Occipital lobe (tissue), 2 donors: ENCODE data around the gene GRID2. TPM values are rescaled to one million over a fixed set of nuclear protein-coding genes. Genes with fewer than 3 reads are reported as not detected.
"Not testable (repeated sequence)": the region's sequence is repeated elsewhere in the genome, so short reads cannot be mapped to it uniquely, and the experiment has no call there.

ENCODE experiments used
- DNase-seq: peaks from one replicate; lab custom pipeline; 2025; lab: John Stamatoyannopoulos, UW
- total RNA-seq: library from RNA; depleted of rRNA; stranded (reverse); fragments of >200 nt; gene quantifications from one replicate; pipeline ENCODE4 v1.2.3, GENCODE V29; 2014

The GRID2 gene
- total RNA-seq, 1 donor from 2014 or later: 21.8 TPM

DNA sequence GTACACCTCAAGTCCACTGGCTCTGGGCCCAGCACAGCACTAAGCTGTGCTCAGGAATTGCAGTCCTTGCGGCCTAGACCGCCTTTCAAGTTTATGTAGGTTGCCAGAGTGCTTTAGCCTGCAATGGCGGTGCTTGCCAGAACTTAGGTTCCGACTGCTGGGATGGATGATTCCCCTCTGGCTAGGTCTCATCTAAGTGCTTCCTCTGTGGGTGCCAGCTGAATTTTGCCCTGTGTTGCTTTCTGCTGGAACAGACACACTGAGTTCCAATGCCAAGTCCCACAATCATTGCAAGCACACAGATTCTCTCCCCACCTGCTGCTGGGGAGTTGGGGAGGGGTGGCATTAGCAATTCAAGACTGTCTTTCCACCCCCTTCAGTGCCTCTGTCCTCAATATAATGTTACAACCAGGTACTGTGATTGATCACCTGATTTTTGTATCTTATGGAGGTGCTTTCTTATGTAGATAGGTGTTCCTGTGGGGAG is 129.5 kb downstream of the GRID2 start:
- DNase-seq: no peak

GRCh38 chr4:92438722-92439121 is 135.0 kb downstream of the GRID2 start:
- not testable (repeated sequence) for DNase-seq

GRCh38 chr4:92442131-92442530 is 138.4 kb downstream of the GRID2 start:
- not testable (repeated sequence) for DNase-seq

DNA sequence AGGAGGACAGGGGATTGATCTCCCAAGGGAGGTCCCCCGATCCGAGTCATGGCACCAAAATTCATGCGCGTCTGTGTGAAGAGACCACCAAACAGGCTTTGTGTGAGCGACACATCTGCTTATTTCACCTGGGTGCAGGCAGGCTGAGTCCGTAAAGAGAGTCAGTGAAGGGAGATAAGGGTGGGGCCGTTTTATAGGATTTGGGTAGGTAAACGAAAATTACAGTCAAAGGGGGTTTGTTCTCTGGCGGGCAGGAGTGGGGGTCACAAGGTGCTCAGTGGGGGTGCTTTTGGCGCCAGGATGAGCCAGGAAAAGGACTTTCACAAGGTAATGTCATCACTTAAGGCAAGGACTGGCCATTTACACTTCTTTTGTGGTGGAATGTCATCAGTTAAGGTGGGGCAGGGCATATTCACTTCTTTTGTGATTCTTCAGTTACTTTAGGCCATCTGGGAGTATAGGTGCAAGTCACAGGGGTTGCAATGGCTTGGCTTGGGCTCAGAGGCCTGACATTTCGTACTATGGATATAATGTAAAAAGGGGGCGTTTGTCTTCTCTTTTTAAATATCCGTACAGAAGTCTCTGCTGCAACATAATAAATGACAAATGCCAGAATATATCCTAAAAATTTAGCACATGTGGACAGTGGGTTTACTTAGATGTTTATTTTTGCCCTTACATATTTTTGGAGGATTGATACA is 140.5 kb downstream of the GRID2 start:
- not testable (repeated sequence) for DNase-seq

DNA sequence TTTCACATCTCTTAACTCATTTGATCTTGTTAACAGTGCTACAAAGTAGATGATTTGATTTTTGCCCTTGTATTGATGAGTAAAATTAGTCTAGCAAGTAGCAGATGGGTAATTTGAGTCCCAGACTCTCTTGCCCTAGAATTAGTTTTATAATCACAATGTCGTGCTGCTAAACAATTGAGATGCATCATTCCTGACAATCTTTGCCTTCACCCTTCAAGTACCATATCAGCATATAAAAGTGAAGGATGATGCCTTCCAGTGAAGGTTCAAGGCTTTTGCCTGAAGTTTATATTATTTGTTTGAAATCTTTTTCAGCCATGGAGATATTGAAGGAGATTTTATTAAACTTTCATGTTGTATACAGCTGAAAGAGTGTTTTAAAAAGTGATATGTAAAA is 141.4 kb downstream of the GRID2 start:
- DNase-seq: no peak

- DNase-seq: no peak
Measured at GRCh38 chr4:92447255-92447905, 143.6 kb downstream of the GRID2 start.

DNA sequence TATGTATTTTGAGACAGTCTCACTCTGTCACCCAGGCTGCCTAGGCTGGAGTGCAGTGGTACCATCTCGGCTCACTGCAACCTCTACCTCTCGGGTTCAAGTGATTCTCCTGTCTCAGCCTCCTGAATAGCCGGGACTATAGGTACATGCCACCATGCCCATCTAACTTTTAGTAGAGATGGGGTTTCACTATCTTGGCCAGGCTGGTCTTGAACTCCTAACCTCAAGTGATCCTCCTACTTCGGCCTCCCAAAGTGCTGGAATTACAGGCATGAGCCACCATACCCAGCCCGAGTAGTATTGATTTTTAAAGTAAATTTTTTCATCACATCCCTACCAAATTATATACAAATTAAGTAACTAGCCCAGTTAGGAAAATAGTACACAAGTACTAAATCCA is 144.4 kb downstream of the GRID2 start:
- not testable (repeated sequence) for DNase-seq

- no peak for DNase-seq
Measured at GRCh38 chr4:92450694-92451093, 146.9 kb downstream of the GRID2 start.

- DNase-seq: no peak
Measured at GRCh38 chr4:92451782-92452181, 148.0 kb downstream of the GRID2 start.

GRCh38 chr4:92452383-92452782 is 148.6 kb downstream of the GRID2 start:
- DNase-seq: not testable (repeated sequence)

- no peak for DNase-seq
Measured at GRCh38 chr4:92455329-92455839, 151.6 kb downstream of the GRID2 start.

- DNase-seq: no peak
Measured at GRCh38 chr4:92455951-92456350, 152.2 kb downstream of the GRID2 start.

DNA sequence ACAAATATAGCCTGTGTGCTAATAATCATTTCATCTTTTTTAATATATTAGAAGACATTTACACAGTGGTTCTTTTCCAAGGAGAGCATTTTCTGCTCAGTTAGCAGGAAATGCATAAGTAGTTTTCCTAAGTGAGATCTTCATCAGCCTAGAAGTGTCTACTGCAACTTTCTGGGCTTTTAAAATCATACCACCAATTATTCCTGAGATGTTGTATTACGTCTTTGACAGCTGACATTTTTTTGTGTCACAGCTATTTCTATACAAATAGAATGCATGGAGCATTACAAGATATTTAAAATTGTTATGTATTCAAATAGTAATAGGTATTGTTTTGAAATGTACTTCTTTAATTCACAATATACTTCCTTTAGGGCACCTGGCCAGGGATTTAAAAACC is 158.0 kb downstream of the GRID2 start:
- no peak for DNase-seq

DNA sequence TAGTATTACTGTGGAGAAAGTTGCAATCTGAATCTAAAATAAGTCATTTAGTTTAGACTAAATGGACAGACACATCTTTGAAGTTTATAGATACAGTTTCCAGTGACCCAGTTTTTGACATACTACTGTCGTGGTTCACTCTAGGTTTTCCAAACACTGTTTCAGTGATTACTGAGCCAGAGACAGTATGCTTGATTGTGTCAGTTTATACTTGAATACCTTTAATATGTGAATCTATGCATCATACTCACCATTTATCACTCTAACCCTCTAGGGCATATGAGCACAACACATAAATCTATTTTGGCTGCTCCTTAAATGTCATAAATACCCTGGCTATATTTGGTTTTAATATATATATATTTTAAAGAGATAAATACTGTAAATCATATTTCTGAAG is 173.5 kb downstream of the GRID2 start:
- no peak for DNase-seq

DNA sequence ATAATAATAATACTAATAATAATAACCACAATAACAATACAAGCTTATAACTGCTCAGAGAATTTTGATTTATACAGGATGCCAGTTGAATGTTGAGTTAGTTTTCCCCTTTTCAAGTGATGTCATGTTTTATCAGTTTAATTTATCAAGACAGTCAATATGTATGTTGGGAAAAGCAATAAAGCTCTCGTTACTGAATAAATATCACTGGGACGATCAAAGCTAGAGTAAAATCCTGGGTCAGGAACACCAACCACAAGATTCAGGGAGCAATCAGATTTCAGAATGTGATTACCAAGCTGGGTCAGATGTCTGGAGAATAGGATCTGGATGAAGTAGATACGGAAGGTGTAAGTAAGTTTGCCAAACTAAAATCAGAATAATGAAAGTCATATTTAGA is 179.6 kb downstream of the GRID2 start:
- no peak for DNase-seq

DNA sequence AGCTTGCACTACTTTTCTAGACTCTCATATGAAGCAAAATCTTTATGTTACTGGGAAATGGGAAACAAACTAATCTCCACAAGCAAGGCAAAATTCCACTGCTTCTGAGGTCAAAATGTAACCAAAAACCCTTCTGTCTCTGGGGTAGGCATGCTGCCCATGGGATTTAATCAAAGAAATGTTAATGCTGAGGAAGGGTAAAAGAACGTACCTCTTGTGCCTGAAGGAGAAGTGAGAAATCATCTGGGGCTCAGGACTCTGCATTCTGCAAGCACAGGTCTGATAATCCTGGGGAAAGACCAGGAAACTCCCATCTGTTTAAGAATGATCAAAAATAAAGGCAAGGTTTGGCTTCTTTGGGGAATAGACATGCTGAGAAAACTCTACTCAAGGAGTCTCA is 184.7 kb downstream of the GRID2 start:
- DNase-seq: no peak

- no peak for DNase-seq
Measured at GRCh38 chr4:92497141-92497540, 193.4 kb downstream of the GRID2 start.

DNA sequence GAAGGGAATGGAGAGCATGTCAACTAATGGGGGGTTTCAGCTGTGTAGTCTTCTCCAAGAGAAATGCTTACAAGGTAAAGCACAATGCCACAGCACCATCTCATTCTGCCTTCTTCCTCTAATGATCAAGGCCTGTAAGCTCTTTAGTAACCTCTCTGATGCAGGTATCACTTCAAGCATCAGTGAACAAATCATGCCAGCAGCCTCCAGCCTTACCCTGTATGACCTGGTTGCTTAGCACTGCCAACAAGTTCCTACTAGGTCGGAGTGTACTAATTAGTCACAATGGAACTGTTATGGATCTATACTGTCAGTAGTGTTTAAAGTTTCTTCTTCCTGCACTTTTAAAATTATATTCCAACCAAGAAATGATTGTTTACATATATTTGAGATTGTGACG is 197.7 kb downstream of the GRID2 start:
- DNase-seq: no peak

DNA sequence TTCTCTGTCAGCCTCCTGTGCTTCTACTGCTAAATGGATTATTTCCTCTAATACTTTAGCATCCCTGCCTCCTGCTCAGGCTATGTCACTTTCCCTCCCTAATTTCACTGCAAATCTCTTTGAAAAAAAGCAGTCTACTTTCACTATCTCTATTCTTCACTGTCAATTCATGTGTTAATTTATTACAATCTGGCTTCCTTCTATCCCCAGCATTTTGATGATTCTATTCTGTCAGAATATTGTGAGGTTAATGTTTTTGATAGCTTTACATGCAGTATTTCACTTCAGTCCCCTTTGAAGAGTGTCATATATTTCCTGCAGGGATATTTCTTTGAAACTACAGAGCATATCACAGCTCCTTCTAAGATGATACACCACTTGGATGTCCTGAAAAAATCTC is 203.2 kb downstream of the GRID2 start:
- DNase-seq: no peak

DNA sequence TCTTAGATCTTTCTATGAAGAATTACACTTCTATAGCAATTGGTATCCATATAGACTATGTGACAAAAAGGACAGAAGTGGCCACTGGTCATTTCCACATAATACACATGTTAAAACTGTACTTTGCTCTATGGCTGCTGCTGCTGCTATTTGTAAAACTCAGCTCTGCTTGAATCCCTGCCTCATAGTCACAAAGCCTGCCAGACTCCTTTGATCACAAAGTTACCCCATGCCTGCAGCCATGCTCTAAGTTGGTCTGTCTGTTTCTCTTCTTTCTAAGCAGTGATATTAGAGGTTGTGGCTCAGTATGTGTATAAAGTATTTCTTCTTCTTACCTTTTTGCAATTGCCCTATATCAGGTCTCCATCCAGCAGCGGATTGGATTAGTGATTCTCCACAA is 210.9 kb downstream of the GRID2 start:
- DNase-seq: no peak

GRCh38 chr4:92516450-92516849 is 212.7 kb downstream of the GRID2 start:
- DNase-seq: no peak

GRCh38 chr4:92519727-92520126 is 216.0 kb downstream of the GRID2 start:
- DNase-seq: no peak

- DNase-seq: no peak
Measured at GRCh38 chr4:92520563-92520962, 216.8 kb downstream of the GRID2 start.
